DMS79 (cell line): ENCODE measurements around the gene GCK.

Experiments used
- DNase-seq: peaks from one replicate; lab custom pipeline; 2025; lab: John Stamatoyannopoulos, UW

GCK gene

DNA sequence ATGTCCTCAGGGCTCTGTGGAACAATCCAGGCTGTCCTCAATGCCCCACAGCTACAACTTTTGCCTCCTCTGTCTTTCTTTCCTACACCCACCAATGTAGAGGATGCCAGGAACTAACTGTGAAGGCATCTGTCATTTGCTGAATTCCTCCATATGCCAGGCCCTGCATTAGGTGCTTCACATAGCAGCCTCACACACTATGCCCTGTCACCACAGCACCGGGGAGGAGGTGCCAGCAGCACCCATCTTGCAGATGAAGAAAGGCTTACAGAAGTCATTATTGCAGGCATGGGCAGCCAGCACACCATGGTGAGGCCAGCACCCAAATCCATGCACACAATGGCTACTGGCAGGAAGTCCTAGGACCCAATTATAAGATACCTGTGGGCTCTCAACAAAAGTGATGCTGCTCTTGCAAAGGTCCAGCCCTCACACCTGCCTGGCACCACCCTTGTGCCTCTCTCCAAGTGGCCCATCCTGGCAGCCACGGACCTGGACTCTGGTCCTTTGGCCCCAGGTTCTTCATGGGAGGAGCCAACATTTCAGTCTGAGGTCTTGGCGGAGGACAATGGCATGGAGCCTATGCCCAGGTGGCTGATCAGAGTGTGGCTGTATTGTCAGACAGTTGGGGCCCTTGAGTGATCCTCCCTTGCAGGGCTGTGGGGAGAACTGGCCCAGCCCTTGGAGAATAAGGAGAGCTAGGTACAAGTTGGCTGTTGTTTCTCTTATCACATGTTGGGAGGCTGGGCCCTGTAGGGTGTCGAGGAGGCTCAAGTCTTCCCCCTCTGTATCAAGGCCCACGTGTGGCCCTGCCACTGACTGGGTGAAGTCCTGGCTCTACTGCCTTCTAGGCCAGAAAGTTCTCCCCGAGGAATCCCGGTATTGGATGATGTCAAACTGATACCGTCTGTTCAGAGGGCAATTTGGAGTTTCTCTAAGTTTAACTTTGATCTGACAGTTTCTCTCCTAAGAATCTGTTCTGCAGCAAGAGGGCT lies 33.8 kb downstream of the GCK start:
- DNase-seq = no peak

DNA sequence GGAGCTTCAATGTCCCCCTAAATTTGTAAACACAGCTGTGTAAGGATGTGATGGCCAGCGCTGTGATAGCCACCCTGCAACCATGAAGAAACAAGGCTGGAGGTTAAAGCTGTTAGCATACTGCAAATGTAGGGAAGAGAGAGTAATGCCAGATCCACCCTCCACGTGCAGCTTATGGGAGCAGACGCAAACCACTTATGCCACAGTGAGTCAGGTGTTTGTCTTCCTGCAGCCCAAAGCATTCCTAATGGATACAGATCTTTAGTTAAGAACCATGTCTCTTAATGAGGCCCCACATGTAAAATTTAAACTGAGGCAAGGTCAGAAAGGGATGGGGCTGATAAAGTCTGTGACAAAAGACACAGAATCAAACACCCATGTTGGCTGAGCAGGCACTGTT lies 34.5 kb downstream of the GCK start:
- DNase-seq = no peak

- no peak for DNase-seq
These were observed 35.3 kb downstream of the GCK start for GRCh38 chr7:44153948-44154335.

DNA sequence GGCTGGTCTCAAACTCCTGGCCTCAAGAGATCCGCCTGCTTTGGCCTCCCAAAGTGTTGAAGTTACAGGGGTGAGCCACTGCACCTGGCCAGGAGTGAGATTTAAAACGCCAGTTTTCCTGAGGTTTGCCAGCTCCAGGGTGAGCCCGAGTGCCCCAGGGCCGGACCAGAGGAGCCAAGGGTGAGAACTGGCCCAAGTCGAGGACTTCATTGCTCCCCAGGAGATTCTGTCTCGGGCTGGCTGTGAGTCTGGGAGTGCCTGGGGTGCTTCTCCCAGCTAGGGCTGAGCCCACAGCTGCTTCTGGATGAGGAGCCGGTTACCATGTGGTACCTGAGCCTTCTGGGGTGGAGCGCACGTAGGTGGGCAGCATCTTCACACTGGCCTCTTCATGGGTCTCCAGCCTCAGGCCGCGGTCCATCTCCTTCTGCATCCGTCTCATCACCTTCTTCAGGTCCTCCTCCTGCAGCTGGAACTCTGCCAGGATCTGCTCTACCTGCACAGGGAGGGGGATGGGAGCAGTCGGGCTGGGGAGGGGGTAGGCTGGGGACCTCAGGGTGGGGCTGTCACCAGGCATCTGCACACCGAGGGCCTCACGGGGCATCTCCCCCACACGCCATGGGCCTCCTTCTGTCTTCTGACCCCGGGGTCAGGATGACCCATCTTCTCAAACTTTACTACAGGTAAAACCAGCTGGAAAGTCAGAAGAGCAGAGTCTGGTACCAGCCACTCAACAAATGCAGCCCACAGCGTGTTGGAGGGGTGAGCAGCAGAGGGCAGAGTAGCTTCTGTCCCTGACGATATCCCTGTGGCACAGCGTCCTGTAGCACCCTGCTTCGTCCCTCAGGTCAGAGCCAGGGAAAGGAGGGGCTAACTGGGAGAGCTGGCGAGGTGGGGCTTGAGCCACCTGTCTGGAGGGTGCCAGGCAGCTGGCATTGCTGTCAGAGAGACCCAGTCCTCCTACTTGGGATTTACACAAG lies 36.0 kb downstream of the GCK start:
- no peak for DNase-seq

GRCh38 chr7:44151956-44152355 lies 37.3 kb downstream of the GCK start:
- DNase-seq = no peak

DNA sequence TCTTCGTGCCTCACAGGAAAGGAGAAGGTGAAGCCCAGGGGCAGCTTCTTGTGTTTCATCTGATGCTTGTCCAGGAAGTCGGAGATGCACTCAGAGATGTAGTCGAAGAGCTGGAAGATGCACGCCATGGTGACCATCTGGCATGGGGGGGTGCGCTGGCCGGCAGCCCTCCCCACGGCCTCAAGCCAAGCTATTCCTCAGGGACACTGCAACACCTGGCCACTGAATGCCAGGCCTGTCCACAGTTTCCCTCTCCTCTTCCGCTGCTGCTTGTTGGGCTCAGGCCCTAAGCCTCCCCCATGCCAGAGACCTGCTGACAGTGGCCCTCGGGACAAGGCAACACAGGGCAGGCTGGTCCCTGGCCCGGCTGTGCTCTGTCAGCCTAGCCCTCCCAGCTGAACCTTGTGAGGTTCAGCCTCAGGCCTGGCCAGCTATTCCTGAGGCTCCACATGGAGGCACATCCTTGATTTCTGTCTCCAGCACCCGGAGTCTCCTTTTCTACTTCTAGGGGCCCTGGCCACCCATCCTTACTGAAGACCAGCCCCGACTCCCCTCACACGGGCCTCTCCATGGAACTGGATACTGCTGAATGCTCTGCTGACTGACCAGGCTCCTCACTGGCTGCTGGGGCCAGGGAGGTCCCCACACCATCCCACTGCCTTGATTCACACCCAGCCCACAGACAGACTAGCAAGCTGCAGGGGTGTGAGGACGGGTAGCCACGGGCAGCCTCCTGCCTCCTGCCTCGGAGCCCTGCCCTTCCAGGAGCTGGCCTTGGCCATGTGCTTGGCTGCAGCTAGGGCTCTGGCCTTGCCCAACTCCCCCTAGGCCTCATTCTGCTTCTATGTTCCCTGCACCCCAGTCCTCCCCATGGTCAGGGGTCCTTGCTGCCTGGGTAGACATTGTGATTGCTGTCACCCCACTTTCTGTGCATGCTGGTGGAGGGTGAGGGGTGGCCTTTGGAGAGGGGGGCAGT lies 38.0 kb downstream of the GCK start:
- DNase-seq = no peak

DNA sequence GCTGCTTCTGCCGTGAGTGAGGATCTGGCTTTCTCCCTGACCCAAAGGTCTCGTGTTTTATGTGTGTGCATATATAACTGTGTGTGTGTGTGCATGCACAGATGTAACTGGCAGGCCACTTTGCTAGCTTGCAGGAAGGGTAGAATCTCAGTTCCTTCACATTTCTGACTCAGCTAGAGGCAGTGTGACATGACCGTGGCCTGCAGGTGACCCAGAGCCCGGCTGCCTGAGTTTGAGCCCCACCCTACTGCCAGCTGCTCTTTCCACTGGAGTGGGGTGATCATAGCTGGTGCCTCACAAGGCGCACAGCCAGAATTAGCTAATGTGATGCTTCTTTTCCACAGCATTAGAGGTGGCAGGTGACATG lies 38.8 kb downstream of the GCK start:
- DNase-seq = no peak

GRCh38 chr7:44149571-44150465 lies 39.4 kb downstream of the GCK start:
- DNase-seq = no peak

DNA sequence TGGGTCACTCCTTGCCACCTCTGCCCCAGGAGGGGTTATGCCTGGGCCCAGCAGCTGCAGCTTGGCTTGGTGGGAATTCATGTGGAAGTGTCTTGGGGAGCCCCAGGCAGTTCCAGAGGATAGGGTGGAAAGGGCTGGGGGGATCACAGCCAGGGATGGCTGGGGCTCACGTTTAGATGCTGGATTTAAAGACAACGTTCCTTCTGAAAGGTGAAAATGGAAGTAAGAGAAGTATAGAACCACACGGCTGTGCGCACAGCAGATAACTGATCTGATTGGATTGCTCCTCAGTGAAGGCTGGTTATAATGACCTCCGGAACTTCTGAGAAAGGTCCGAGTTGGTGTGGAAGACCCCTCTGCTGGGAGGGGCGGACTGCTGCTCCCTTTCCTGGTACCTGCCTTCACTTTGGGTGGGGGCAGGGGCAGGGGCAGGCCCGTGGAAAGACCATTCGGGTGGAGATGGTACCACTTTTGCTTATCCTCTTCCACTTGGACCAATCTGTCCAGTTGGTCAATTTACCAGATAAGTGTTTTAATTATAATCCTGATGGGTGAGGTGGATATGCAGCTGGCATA lies 40.2 kb downstream of the GCK start:
- no peak for DNase-seq

- DNase-seq = no peak
These were observed 41.1 kb downstream of the GCK start for GRCh38 chr7:44148166-44148565.

- DNase-seq = no peak
These were observed 41.9 kb downstream of the GCK start for GRCh38 chr7:44147026-44147991.

GRCh38 chr7:44145969-44146911 lies 43.0 kb downstream of the GCK start:
- DNase-seq = no peak

GRCh38 chr7:44145479-44145968 lies 43.7 kb downstream of the GCK start:
- no peak for DNase-seq

GRCh38 chr7:44144968-44145478 lies 44.2 kb downstream of the GCK start:
- no peak for DNase-seq

- no peak for DNase-seq
These were observed 44.7 kb downstream of the GCK start for GRCh38 chr7:44144426-44144967.

DNA sequence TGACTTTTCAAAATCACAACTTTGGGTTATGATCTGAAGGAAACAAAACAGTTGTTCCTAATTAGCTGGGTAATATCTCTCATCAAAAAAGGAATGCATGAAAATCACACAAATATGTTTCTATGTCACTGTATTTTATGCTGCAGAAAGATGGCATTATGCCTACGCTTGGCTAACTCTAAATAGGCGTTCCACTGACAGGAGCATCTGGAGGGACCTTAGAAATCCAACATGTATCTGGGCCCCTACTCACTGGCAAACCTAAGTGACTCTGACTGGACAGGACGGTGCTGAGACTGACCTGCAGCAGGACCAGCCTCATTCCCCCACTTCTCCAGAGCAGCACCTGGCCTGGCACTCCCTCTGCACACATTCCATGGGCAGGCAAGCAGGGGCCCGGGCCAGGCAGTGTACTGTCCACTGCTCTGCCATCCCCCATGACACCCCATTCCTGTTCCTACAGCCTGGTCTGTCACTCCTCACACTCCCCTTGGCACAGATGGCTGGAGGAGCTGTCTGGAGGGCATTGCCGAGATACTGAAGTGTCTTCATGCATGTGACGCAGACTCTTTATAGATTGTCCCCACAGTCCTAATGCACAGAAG lies 45.5 kb downstream of the GCK start:
- no peak for DNase-seq

DNA sequence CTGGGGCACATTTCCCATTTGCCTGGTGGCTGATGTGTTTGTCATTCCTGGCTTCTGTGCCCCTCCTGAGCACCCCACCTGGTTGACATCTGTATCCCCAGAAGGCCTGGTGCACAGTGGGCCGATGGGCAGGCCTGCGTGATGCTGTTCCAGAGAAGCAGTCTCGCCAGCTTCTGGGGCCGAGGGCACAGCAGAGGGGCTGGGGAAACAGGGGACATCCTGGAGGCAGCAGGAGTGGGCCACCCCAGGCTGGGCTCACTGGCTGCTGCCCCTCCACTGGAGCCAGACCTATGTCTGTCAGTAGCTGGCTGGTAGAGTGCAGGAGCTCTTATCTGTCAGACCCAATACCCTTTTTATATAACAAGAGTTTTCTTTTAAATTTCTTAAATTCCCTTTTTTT lies 47.2 kb downstream of the GCK start:
- DNase-seq = no peak
